ENCODE measurements around the gene PKP3.
"Not testable (repeated sequence)": the region's sequence is repeated elsewhere in the genome, so short reads cannot be mapped to it uniquely, and the experiment has no call there.

PKP3 gene

GRCh38 chr11:381501-382072 is 12.4 kb upstream of the PKP3 start:
- Histone ChIP-seq H3K36me3 (ENCODE audit: control insufficient read depth, insufficient read depth, low read length) (peaks cover 37% of the 10 kb centered on the region), H3K27me3 (ENCODE audit: control insufficient read depth, insufficient read depth, low read length) (no peaks in the 10 kb centered on the region), H3K4me1 (ENCODE audit: control insufficient read depth, insufficient read depth, low read length) (no peaks in the 10 kb centered on the region), H3K4me3 (ENCODE audit: low read depth, low read length) (no peak overlapping the region), H3K9ac (ENCODE audit: low read length) (no peak overlapping the region), H3K9me3 (ENCODE audit: control insufficient read depth, insufficient read depth, low read depth, low read length) (peaks cover 10% of the 10 kb centered on the region; the same call in 1 of the 2 replicates), H3K27ac (ENCODE audit: low read depth, low read length) (no peak overlapping the region)

- Histone ChIP-seq H3K27ac (ENCODE audit: low read depth, low read length) (no peak overlapping the region), H3K4me1 (ENCODE audit: control insufficient read depth, insufficient read depth, low read length) (no peaks in the 10 kb centered on the region), H3K9me3 (ENCODE audit: control insufficient read depth, insufficient read depth, low read depth, low read length) (peaks cover 13% of the 10 kb centered on the region; the same call in 1 of the 2 replicates), H3K9ac (ENCODE audit: low read length) (no peak overlapping the region), H3K36me3 (ENCODE audit: control insufficient read depth, insufficient read depth, low read length) (peaks cover 34% of the 10 kb centered on the region), H3K4me3 (ENCODE audit: low read depth, low read length) (no peak overlapping the region), H3K27me3 (ENCODE audit: control insufficient read depth, insufficient read depth, low read length) (no peaks in the 10 kb centered on the region)
Measured at GRCh38 chr11:382081-382629, 11.9 kb upstream of the PKP3 start.

- Histone ChIP-seq H3K9me3 (ENCODE audit: control insufficient read depth, insufficient read depth, low read depth, low read length) (peaks cover 13% of the 10 kb centered on the region; the same call in 1 of the 2 replicates), H3K27me3 (ENCODE audit: control insufficient read depth, insufficient read depth, low read length) (peaks cover 5% of the 10 kb centered on the region; the same call in 1 of the 2 replicates), H3K4me1 (ENCODE audit: control insufficient read depth, insufficient read depth, low read length) (no peaks in the 10 kb centered on the region), H3K36me3 (ENCODE audit: control insufficient read depth, insufficient read depth, low read length) (peaks cover 22% of the 10 kb centered on the region; the same call in 1 of the 2 replicates), H3K4me3 (ENCODE audit: low read depth, low read length) (no peak overlapping the region), H3K27ac (ENCODE audit: low read depth, low read length) (no peak overlapping the region), H3K9ac (ENCODE audit: low read length) (no peak overlapping the region)
Measured at GRCh38 chr11:383431-383830, 10.6 kb upstream of the PKP3 start.

GRCh38 chr11:384511-384910 is 9.5 kb upstream of the PKP3 start:
- Histone ChIP-seq H3K9ac (ENCODE audit: low read length) (no peak overlapping the region), H3K9me3 (ENCODE audit: control insufficient read depth, insufficient read depth, low read depth, low read length) (peaks cover 13% of the 10 kb centered on the region; the same call in 1 of the 2 replicates), H3K4me3 (ENCODE audit: low read depth, low read length) (no peak overlapping the region), H3K27me3 (ENCODE audit: control insufficient read depth, insufficient read depth, low read length) (peaks cover 5% of the 10 kb centered on the region; the same call in 1 of the 2 replicates), H3K36me3 (ENCODE audit: control insufficient read depth, insufficient read depth, low read length) (peaks cover 19% of the 10 kb centered on the region; the same call in 1 of the 2 replicates), H3K27ac (ENCODE audit: low read depth, low read length) (no peak overlapping the region), H3K4me1 (ENCODE audit: control insufficient read depth, insufficient read depth, low read length) (no peaks in the 10 kb centered on the region)

- Histone ChIP-seq H3K4me1 (ENCODE audit: control insufficient read depth, insufficient read depth, low read length) (peaks cover 2% of the 10 kb centered on the region; the same call in 1 of the 2 replicates), H3K4me3 (ENCODE audit: low read depth, low read length) (no peak overlapping the region), H3K36me3 (ENCODE audit: control insufficient read depth, insufficient read depth, low read length) (peaks cover 8% of the 10 kb centered on the region; the same call in 1 of the 2 replicates), H3K27me3 (ENCODE audit: control insufficient read depth, insufficient read depth, low read length) (peaks cover 5% of the 10 kb centered on the region; the same call in 1 of the 2 replicates), H3K9ac (ENCODE audit: low read length) (no peak overlapping the region), H3K27ac (ENCODE audit: low read depth, low read length) (no peak overlapping the region), H3K9me3 (ENCODE audit: control insufficient read depth, insufficient read depth, low read depth, low read length) (peaks cover 13% of the 10 kb centered on the region; the same call in 1 of the 2 replicates)
Measured at GRCh38 chr11:385594-386351, 8.2 kb upstream of the PKP3 start.

GRCh38 chr11:386483-386882 is 7.5 kb upstream of the PKP3 start:
- Histone ChIP-seq H3K4me1 (ENCODE audit: control insufficient read depth, insufficient read depth, low read length) (peaks cover 2% of the 10 kb centered on the region; the same call in 1 of the 2 replicates), H3K27me3 (ENCODE audit: control insufficient read depth, insufficient read depth, low read length) (peaks cover 5% of the 10 kb centered on the region; the same call in 1 of the 2 replicates), H3K9me3 (ENCODE audit: control insufficient read depth, insufficient read depth, low read depth, low read length) (peaks cover 13% of the 10 kb centered on the region; the same call in 1 of the 2 replicates), H3K4me3 (ENCODE audit: low read depth, low read length) (no peak overlapping the region), H3K9ac (ENCODE audit: low read length) (no peak overlapping the region), H3K27ac (ENCODE audit: low read depth, low read length) (no peak overlapping the region), H3K36me3 (ENCODE audit: control insufficient read depth, insufficient read depth, low read length) (peaks cover 5% of the 10 kb centered on the region; the same call in 1 of the 2 replicates)

- peaks cover 2% of the 10 kb centered on the region; the same call in 1 of the 2 replicates for H3K4me1 ChIP-seq (ENCODE audit: control insufficient read depth, insufficient read depth, low read length)
- peaks cover 13% of the 10 kb centered on the region; the same call in 1 of the 2 replicates for H3K9me3 ChIP-seq (ENCODE audit: control insufficient read depth, insufficient read depth, low read depth, low read length)
- H3K9ac ChIP-seq (ENCODE audit: low read length), result no peak overlapping the region
- H3K27ac ChIP-seq (ENCODE audit: low read depth, low read length), result no peak overlapping the region
- peaks cover 3% of the 10 kb centered on the region; the same call in 1 of the 2 replicates for H3K36me3 ChIP-seq (ENCODE audit: control insufficient read depth, insufficient read depth, low read length)
- H3K4me3 ChIP-seq (ENCODE audit: low read depth, low read length), result no peak overlapping the region
- peaks cover 5% of the 10 kb centered on the region; the same call in 1 of the 2 replicates for H3K27me3 ChIP-seq (ENCODE audit: control insufficient read depth, insufficient read depth, low read length)
Measured at GRCh38 chr11:387193-387793, 6.7 kb upstream of the PKP3 start.

GRCh38 chr11:389369-389768 is 4.6 kb upstream of the PKP3 start:
- H3K27ac ChIP-seq (ENCODE audit: low read depth, low read length); H3K36me3 ChIP-seq (ENCODE audit: control insufficient read depth, insufficient read depth, low read length); H3K9ac ChIP-seq (ENCODE audit: low read length); H3K4me3 ChIP-seq (ENCODE audit: low read depth, low read length); H3K27me3 ChIP-seq (ENCODE audit: control insufficient read depth, insufficient read depth, low read length): not testable (repeated sequence)
- Histone ChIP-seq H3K9me3 (ENCODE audit: control insufficient read depth, insufficient read depth, low read depth, low read length) (peaks cover 13% of the 10 kb centered on the region; the same call in 1 of the 2 replicates), H3K4me1 (ENCODE audit: control insufficient read depth, insufficient read depth, low read length) (peaks cover 13% of the 10 kb centered on the region)

GRCh38 chr11:390175-390574 is 3.8 kb upstream of the PKP3 start:
- Histone ChIP-seq H3K9me3 (ENCODE audit: control insufficient read depth, insufficient read depth, low read depth, low read length) (peaks cover 13% of the 10 kb centered on the region; the same call in 1 of the 2 replicates), H3K27ac (ENCODE audit: low read depth, low read length) (no peak overlapping the region), H3K4me3 (ENCODE audit: low read depth, low read length) (no peak overlapping the region), H3K4me1 (ENCODE audit: control insufficient read depth, insufficient read depth, low read length) (peaks cover 21% of the 10 kb centered on the region), H3K9ac (ENCODE audit: low read length) (no peak overlapping the region), H3K36me3 (ENCODE audit: control insufficient read depth, insufficient read depth, low read length) (no peaks in the 10 kb centered on the region), H3K27me3 (ENCODE audit: control insufficient read depth, insufficient read depth, low read length) (peaks cover 5% of the 10 kb centered on the region; the same call in 1 of the 2 replicates)

GRCh38 chr11:391117-392017 is 2.6 kb upstream of the PKP3 start:
- Histone ChIP-seq H3K4me1 (ENCODE audit: control insufficient read depth, insufficient read depth, low read length) (peaks cover 23% of the 10 kb centered on the region), H3K36me3 (ENCODE audit: control insufficient read depth, insufficient read depth, low read length) (no peaks in the 10 kb centered on the region), H3K4me3 (ENCODE audit: low read depth, low read length) (no peak overlapping the region), H3K9me3 (ENCODE audit: control insufficient read depth, insufficient read depth, low read depth, low read length) (peaks cover 5% of the 10 kb centered on the region; the same call in 1 of the 2 replicates), H3K27me3 (ENCODE audit: control insufficient read depth, insufficient read depth, low read length) (peaks cover 5% of the 10 kb centered on the region; the same call in 1 of the 2 replicates), H3K9ac (ENCODE audit: low read length) (no peak overlapping the region), H3K27ac (ENCODE audit: low read depth, low read length) (no peak overlapping the region)

All from HUES6 (cell line).